ENCODE data around the gene DNAJC21. TPM values are rescaled to one million over a fixed set of nuclear protein-coding genes. Genes with fewer than 3 reads are reported as not detected.

Gene DNAJC21
- total and polyA plus RNA-seq, 9 of the 15 experiments (the other 6 are each of a cell fraction or from before 2014, with no cell fraction given) = 26.6 to 105 (median 70.7) TPM

DNA sequence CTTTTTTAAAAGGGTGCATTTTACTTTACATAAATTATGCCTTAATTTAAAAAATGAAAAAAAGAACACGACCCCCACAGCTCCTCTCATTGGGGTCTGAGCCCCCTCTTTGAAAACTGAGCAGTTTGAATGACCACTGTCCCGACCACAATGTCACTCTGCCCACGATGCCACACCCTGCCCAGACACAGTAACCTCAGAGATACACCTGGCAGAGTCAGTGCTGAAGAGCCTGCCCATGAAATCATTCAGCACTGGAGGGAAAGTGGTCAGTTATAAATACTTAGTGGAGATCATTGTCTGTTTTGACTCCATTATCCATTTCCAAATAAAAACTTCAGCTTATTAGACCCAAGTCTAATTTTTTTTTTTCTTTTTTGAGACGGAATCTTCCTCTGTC lies 49.3 kb downstream of the DNAJC21 start:
- DNase-seq (ENCODE audit: extremely low read depth in 1 of 4, low spot score in 3 of 4) = no peak
- no TSS peak for BruUV-seq (replicated peaks)
- no peak overlapping the region for H3K27ac ChIP-seq (ENCODE audit: extremely low read depth, low read depth, low read length)
- H3K79me2 ChIP-seq (ENCODE audit: control insufficient read depth, insufficient read depth, low read length) = no peaks in the 10 kb centered on the region
- H3K9me1 ChIP-seq (ENCODE audit: control insufficient read depth, insufficient read depth, low read length) = no peaks in the 10 kb centered on the region
- no peak overlapping the region for H2AFZ ChIP-seq (ENCODE audit: low read depth, low read length)
- TF ChIP-seq ZNF121 (CRISPR knock-in tag; conservative IDR thresholded peaks at IDR 0.05) = no peak
- TF ChIP-seq, protein P1, sequence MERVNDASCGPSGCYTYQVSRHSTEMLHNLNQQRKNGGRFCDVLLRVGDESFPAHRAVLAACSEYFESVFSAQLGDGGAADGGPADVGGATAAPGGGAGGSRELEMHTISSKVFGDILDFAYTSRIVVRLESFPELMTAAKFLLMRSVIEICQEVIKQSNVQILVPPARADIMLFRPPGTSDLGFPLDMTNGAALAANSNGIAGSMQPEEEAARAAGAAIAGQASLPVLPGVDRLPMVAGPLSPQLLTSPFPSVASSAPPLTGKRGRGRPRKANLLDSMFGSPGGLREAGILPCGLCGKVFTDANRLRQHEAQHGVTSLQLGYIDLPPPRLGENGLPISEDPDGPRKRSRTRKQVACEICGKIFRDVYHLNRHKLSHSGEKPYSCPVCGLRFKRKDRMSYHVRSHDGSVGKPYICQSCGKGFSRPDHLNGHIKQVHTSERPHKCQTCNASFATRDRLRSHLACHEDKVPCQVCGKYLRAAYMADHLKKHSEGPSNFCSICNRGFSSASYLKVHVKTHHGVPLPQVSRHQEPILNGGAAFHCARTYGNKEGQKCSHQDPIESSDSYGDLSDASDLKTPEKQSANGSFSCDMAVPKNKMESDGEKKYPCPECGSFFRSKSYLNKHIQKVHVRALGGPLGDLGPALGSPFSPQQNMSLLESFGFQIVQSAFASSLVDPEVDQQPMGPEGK (CRISPR knock-in tag; IDR thresholded peaks at IDR 0.05; ENCODE audit: borderline replicate concordance) = no peak
- no peaks in the 10 kb centered on the region for H4K20me1 ChIP-seq (replicated peaks; ENCODE audit: control insufficient read depth, insufficient read depth, low read length)
- ChIA-PET POLR2A (interaction anchor here (0.6 kb wide), 1 partner anchor 49 kb away, joined by 3 read pairs; the partner anchor contains the start of gene DNAJC21), CTCF (ENCODE audit: low intra/inter-chr PET ratio) (no interaction called here)
- in situ Hi-C loops (cut with MboI) (no loop called here), intact Hi-C loops (cut with micrococcal nuclease) (no loop called here)
- H3K4me2 ChIP-seq (ENCODE audit: insufficient read depth, low read length) = no peak overlapping the region
- 5% methylated on average over 4 of the region's 4 CpGs for WGBS (ENCODE audit: insufficient coverage, low coverage, missing lambda C conversion rate)
- ATAC-seq = no peak
- H3K4me3 ChIP-seq = no peak overlapping the region
- H3K27me3 ChIP-seq (ENCODE audit: control insufficient read depth in 2 of 2, insufficient read depth in 2 of 2, low read length in 2 of 2) = peaks cover 8 to 10% of the 10 kb centered on the region in 2 experiments; a peak in 4 of 5 replicates
- no peaks in the 10 kb centered on the region for H3K36me3 ChIP-seq (ENCODE audit: control insufficient read depth, insufficient read depth, low read length)
- no peak for FAIRE-seq
- no peaks in the 10 kb centered on the region for H3K9me3 ChIP-seq (replicated peaks; ENCODE audit: control insufficient read depth, insufficient read depth, low read depth, low read length)
- H3K4me1 ChIP-seq (replicated peaks in 1 of 2; ENCODE audit: control insufficient read depth in 2 of 2, insufficient read depth in 2 of 2, low read length in 2 of 2) = no peaks in the 10 kb centered on the region
- H3K9ac ChIP-seq (ENCODE audit: insufficient read depth in 1 of 2, low read depth in 2 of 2, low read length in 2 of 2) = no peak overlapping the region

DNA sequence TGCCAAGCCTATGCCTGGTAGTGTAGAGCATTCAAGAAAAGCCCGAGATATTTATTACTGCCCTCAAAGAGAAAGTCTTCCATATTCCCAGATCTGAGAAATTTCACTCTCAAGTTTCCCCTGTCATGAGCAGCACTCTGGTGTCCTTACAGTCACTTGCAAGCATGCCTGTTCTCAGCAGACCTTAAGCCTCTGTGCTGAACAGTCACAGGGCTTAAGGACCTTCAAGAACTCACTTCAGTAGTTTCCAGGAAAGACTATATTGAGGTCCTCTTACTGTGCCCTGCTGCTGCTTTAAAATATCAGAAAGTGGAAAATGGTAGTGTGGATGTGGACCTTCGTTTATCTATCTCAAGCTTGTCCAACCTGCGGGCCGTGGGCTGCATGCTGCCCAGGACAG lies 53.5 kb downstream of the DNAJC21 start:
- Histone ChIP-seq H3K27ac (ENCODE audit: extremely low read depth, low read depth, low read length) (no peak overlapping the region), H3K4me2 (ENCODE audit: insufficient read depth, low read length) (no peak overlapping the region), H2AFZ (ENCODE audit: low read depth, low read length) (no peak overlapping the region), H3K4me3 (no peak overlapping the region), H3K4me1 (replicated peaks in 1 of 2; ENCODE audit: control insufficient read depth in 2 of 2, insufficient read depth in 2 of 2, low read length in 2 of 2) (no peaks in the 10 kb centered on the region), H4K20me1 (replicated peaks; ENCODE audit: control insufficient read depth, insufficient read depth, low read length) (no peaks in the 10 kb centered on the region), H3K36me3 (ENCODE audit: control insufficient read depth, insufficient read depth, low read length) (no peaks in the 10 kb centered on the region), H3K9me3 (replicated peaks; ENCODE audit: control insufficient read depth, insufficient read depth, low read depth, low read length) (peaks cover 5% of the 10 kb centered on the region; the same call in 1 of the 2 replicates), H3K9me1 (ENCODE audit: control insufficient read depth, insufficient read depth, low read length) (no peaks in the 10 kb centered on the region), H3K27me3 (ENCODE audit: control insufficient read depth in 2 of 2, insufficient read depth in 2 of 2, low read length in 2 of 2) (peaks cover 0 to 8% of the 10 kb centered on the region in 2 experiments; a peak in 2 of 5 replicates), H3K9ac (ENCODE audit: insufficient read depth in 1 of 2, low read depth in 2 of 2, low read length in 2 of 2) (no peak overlapping the region), H3K79me2 (ENCODE audit: control insufficient read depth, insufficient read depth, low read length) (no peaks in the 10 kb centered on the region)
- no peak for FAIRE-seq
- no peak for DNase-seq (ENCODE audit: extremely low read depth in 1 of 4, low spot score in 3 of 4)
- in situ Hi-C loops (cut with MboI) (no loop called here), intact Hi-C loops (cut with micrococcal nuclease) (no loop called here)
- POLR2A ChIA-PET = interaction anchor here (0.6 kb wide), 1 partner anchor 21 kb away, joined by 3 read pairs; no protein-coding TSS in a partner anchor
- no TSS peak for BruUV-seq (replicated peaks)
- 0% methylated on average over 4 of the region's 4 CpGs for WGBS (ENCODE audit: insufficient coverage, low coverage, missing lambda C conversion rate)
- CTCF ChIA-PET (ENCODE audit: low intra/inter-chr PET ratio) = no interaction called here
- no peak for ATAC-seq
- no peak for TF ChIP-seq MTA1 (IDR thresholded peaks at IDR 0.05; ENCODE audit: borderline replicate concordance)
- TF ChIP-seq ZNF586 (CRISPR knock-in tag; conservative IDR thresholded peaks at IDR 0.05) = no peak
- TF ChIP-seq, protein P2, sequence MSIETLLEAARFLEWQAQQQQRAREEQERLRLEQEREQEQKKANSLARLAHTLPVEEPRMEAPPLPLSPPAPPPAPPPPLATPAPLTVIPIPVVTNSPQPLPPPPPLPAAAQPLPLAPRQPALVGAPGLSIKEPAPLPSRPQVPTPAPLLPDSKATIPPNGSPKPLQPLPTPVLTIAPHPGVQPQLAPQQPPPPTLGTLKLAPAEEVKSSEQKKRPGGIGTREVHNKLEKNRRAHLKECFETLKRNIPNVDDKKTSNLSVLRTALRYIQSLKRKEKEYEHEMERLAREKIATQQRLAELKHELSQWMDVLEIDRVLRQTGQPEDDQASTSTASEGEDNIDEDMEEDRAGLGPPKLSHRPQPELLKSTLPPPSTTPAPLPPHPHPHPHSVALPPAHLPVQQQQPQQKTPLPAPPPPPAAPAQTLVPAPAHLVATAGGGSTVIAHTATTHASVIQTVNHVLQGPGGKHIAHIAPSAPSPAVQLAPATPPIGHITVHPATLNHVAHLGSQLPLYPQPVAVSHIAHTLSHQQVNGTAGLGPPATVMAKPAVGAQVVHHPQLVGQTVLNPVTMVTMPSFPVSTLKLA (conservative IDR thresholded peaks at IDR 0.05) = no peak
- no peak for TF ChIP-seq MBD2 (IDR thresholded peaks at IDR 0.05; ENCODE audit: borderline replicate concordance, low read depth)
- no peak for TF ChIP-seq ZBTB7A (IDR thresholded peaks at IDR 0.05; ENCODE audit: borderline replicate concordance, control insufficient read depth, low read depth, low read length)
- no peak for TF ChIP-seq PTTG1 (tag; IDR thresholded peaks at IDR 0.05; ENCODE audit: low read depth)
- TF ChIP-seq ZNF274 (IDR thresholded peaks at IDR 0.05; ENCODE audit: borderline replicate concordance, low read depth, low read length) = no peak
- no peak for TF ChIP-seq FOXA1 (IDR thresholded peaks at IDR 0.05; ENCODE audit: borderline replicate concordance)
- TF ChIP-seq TBL1XR1 (IDR thresholded peaks at IDR 0.05; ENCODE audit: low read length in 2 of 2) = no peak
- TF ChIP-seq ESRRB (CRISPR knock-in tag; IDR thresholded peaks at IDR 0.05; ENCODE audit: borderline replicate concordance) = no peak
- no peak for TF ChIP-seq TCFL5 (CRISPR knock-in tag; conservative IDR thresholded peaks at IDR 0.05)
